ENCODE data around the gene IGF1R. TPM values are rescaled to one million over a fixed set of nuclear protein-coding genes. Genes with fewer than 3 reads are reported as not detected.

The IGF1R gene
- total RNA-seq, 1 experiment from 2014 or later = 20.2 TPM

DNA sequence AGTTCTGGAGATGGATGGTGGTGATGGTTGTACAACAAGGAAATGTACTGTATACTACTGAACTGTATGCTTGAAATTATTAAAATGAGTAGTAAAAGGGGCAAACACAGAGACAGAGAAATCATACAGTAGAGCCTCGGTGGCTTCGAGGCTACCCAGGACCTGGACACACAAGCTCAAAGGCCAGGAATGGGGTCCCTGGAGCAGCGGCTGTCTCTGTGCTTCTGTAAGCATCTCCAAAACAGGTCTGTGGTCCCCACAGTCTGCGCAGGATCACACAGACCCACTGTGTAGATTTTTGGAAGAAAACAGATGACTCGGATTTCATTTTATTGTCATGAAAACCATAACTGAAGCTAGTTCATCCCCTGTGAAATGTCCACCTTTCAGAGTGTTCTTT lies 319.6 kb downstream of the IGF1R start:
- in situ Hi-C loops (cut with HindIII; ENCODE audit: low pct_unique_long_range_greater_than_20kb, low sequenced_read_pairs) = no loop called here
- DNase-seq (ENCODE audit: low read depth, low spot score) = no peak

DNA sequence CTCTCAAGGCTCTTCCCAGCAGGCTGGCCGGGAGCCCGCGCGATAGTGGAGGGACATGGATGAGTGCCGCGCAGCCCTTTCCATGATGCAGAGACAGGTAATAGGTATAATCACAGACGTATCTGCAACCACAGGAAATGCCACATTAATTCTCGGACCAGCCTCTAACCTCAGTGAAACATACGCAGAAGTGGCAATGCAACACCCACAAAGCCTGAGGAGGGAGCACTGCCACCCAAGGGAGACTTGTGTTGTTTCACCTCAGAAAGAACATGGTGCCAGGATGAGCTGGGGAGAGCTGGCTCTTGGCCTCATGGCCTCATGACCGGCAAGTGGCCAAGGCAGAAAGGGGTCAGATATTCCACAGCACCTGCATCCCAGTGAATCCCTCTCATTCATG lies 320.2 kb downstream of the IGF1R start:
- peak; percentile 27 for DNase-seq (ENCODE audit: low read depth, low spot score)
- in situ Hi-C loops (cut with HindIII; ENCODE audit: low pct_unique_long_range_greater_than_20kb, low sequenced_read_pairs) = no loop called here

DNA sequence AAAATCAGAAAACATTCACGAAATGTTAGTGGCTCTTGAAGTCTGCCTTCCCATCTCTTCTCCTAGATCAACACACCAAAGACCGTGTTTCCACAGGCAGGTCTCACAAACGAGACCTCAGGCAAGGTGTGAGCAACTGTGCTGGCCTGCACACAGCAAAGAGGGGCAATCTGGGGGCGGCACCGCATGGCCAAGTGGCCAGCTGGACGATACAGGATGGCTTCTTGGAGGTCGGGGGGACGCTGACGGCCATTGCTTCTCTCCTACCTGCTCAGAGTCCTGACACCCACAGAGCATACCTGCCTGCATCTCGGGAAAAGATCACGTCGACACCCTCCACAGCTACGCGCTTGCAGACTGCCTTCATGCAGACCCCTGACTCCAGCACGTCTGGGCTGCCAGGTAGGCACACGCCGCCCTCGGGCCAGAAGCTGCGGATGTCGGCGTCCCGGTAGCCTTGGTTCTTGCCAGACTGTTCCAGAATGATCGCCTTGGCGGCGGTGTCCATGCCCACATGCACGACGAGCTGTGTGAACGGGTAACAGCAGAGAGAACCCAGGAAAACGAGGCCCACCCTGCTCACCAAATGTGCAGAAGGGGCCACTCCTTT lies 320.9 kb downstream of the IGF1R start:
- DNase-seq (ENCODE audit: low read depth, low spot score) = no peak
- in situ Hi-C loops (cut with HindIII; ENCODE audit: low pct_unique_long_range_greater_than_20kb, low sequenced_read_pairs) = no loop called here

DNA sequence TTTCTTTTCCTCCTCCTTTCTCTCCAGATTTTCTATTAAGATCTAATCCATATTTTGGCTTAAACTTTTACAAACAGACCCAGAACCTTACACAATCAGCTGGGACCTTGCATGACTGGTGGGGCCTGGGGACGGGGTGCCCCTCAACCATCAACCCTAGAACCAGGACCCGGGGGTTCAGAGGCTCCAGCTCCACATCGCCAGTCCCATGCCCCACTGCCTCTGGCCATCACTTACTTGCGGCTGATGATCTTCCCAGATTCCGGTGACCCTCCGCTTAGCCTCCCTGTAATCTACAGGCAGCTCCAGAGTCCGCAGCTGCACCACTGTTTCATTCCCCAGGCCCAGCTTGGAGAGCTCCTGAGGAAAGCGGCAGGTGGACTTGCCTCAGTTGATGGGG lies 322.5 kb downstream of the IGF1R start:
- in situ Hi-C loops (cut with HindIII; ENCODE audit: low pct_unique_long_range_greater_than_20kb, low sequenced_read_pairs) = no loop called here
- no peak for DNase-seq (ENCODE audit: low read depth, low spot score)

DNA sequence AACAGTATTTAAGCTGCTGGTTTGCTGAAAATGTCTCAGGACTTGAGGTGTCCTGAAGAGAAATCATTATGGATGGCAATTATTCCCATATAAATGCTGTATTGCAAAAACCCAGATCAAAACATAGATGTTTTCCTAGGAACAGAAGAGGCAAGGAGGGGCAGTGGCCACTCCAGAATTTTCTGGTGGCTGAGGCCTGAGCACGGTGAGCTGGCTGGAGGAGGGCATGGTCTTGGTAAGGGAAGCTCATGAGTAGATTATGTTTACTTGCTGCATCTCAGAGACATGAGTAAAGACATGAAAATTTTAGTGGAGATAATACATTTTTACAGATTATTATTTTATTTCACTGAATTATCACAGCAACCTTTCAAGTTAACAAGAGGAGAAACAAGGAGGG lies 328.2 kb downstream of the IGF1R start:
- DNase-seq (ENCODE audit: low read depth, low spot score) = no peak
- in situ Hi-C loops (cut with HindIII; ENCODE audit: low pct_unique_long_range_greater_than_20kb, low sequenced_read_pairs) = no loop called here

DNA sequence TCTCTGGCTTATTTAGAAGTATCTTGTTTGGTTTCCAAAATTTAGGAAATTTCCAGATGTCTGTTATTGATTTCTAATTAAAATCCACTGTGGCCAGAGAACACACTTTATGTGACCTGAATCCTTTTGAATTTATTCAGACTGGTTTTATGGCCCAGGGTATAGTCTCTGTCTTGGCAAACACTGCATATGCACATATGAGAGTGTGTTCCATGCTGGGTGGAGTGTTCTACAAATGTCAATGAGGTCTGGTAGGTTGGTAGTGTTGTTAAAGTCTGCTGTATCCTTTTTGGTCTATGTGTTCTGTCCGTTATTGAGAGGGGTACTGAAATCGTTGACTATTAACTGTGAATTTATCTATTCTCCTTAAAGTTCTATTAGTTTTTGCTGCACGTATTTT lies 329.1 kb downstream of the IGF1R start:
- in situ Hi-C loops (cut with HindIII; ENCODE audit: low pct_unique_long_range_greater_than_20kb, low sequenced_read_pairs) = no loop called here
- DNase-seq (ENCODE audit: low read depth, low spot score) = no peak

DNA sequence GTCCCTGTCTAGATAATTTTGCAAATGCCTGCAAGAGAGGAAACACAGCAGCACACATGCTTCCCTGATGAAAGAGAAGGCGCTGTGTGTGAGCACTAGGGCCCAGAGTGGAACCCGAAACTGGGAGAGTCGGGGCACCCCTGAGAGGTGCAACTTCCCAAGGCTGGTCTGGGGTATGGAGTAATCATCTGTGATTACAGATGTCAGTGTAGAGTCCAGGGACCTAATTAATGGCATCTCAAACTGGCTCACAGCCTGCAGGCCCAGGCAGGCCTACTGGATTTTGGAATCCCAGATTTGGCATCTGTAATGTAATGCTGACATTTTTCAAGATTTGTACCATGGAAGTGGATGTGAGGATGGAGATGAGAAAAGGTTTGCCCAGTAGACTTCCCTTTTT lies 329.8 kb downstream of the IGF1R start:
- in situ Hi-C loops (cut with HindIII; ENCODE audit: low pct_unique_long_range_greater_than_20kb, low sequenced_read_pairs) = no loop called here
- no peak for DNase-seq (ENCODE audit: low read depth, low spot score)

DNA sequence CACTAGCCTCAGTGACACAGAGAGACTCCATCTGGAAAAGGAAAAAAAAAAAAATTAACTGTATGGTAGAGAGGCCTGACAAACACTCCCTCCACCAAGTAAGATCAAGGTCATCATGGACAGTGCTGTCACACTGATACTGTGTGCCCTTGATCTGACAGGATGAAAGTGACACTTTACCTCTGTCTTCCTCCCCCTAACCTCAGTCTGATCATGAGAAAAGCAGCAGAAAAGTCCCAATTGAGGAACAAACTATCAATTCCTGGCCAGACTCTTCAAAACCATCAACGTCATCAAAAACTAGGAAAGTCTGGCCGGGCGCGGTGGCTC lies 332.5 kb downstream of the IGF1R start:
- no peak for DNase-seq (ENCODE audit: low read depth, low spot score)
- in situ Hi-C loops (cut with HindIII; ENCODE audit: low pct_unique_long_range_greater_than_20kb, low sequenced_read_pairs) = no loop called here

DNA sequence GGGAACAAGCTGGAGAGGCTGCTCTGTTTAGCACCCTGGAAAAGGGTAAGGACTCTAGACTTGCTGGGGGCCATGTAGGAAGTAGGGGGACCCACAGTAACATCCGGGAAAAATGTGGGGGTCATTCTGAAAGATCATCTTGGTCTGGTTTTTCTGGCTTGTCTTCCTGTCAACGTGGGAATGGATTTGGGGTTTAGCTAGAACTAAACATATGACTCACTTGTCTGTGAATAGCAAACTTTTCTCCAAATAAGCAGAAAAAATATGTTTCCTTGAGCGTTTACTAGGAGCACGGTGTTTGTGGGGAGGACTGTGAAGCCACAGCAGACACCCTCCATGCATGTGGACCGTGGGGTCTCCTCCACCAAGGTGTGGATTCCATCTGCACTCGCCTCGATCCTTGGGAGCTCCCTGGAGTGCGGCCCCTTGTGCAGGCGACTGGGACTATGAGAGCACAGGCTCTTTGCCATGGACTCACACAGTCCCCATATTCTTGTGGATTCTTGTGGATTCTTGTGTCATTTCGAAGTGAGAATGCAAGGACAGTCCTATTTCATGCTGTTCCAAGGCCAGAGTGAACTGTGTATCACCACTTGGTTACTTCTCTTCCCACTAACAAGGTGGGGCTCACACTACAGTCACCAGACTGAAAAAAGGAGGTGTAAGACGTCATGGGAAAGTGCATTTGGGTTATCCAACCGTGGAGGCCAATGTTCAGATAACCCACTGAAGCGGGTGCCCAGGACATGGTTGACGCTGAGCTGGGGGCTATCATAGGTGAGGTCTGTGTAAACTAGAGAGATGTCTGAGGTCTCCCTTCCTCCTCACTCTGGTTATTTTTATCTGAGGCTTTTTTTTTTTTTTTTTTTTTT lies 333.7 kb downstream of the IGF1R start:
- in situ Hi-C loops (cut with HindIII; ENCODE audit: low pct_unique_long_range_greater_than_20kb, low sequenced_read_pairs) = no loop called here
- no peak for DNase-seq (ENCODE audit: low read depth, low spot score)

DNA sequence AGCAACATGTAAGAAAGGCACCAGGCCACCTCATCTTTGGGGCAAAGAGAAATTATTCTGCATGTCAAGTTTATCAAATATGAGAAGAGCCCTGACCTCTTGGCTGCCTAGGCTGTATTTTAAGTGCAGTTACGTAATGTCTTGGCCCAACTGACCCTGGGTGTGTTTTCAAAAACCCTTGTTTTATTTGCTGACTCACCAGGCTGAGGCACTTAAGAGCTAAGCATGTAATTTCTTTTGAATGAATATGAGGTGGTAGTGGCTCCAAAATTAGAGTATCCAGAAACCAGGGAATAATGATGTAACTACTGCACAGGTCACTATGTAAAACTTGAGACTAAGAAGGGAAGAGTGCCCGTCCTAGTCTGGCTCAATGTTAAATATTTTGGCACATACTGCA lies 335.0 kb downstream of the IGF1R start:
- in situ Hi-C loops (cut with HindIII; ENCODE audit: low pct_unique_long_range_greater_than_20kb, low sequenced_read_pairs) = no loop called here

DNA sequence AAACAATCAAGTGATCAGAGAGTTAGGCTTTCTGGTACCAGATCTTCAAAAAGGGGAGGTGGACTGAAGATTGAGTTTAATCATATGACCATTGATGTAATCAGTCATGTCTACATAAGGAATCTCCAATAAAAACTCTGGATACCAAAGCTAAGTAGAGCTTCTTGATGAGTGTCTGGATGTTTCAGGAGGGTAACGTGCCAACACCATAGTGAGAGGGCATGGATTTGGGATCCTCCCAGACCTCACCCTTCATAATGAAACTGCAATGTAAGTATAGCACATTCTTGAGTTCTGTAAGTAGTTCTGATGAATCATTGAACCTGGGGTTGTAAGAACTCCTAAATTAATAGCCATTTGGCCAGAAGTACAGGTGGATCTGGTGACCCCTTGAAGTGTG lies 337.9 kb downstream of the IGF1R start:
- in situ Hi-C loops (cut with HindIII; ENCODE audit: low pct_unique_long_range_greater_than_20kb, low sequenced_read_pairs) = no loop called here

More for the DNA sequence above, 335.0 kb downstream of the IGF1R start:
- DNase-seq (ENCODE audit: low read depth, low spot score) = no peak

DNA sequence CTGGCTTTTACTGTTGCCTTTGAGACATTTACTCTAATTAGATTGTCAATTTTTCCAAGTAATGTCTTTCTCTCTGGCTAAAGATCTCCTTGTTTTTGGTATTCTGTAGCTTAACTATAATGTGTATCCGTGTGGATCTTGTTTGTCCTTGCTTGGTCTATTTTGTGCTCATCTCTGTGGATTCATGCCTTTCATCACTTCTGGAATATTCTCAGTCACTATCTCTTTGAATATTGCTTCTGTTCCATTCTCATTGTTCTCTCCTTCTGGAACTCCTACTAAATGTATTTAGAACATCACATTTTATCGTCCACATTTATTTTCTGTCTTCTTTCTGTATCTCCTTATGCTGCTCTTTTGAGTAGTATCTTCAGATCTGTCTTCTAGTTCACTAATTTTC lies 346.6 kb downstream of the IGF1R start:
- no peak for DNase-seq (ENCODE audit: low read depth, low spot score)
- in situ Hi-C loops (cut with HindIII; ENCODE audit: low pct_unique_long_range_greater_than_20kb, low sequenced_read_pairs) = no loop called here

More for the DNA sequence above, 337.9 kb downstream of the IGF1R start:
- no peak for DNase-seq (ENCODE audit: low read depth, low spot score)

DNA sequence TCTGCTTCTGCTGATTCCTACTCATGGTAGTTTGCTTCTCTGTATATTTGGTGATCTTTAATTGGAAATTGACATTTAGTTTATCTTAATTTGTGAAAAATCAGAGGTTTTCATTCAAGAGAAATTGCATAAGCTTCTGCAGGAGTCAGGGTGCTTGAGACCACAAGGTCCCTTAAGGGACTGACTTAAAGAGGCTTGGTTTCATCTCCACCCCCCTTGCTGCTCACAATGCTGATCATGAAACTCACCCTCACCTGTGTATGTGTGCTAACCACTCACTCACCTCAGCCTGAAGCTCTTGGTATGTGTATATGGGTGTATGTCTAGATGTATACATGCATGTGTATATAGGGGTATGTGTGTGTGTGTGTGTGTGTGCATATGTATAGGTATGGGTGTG lies 347.8 kb downstream of the IGF1R start:
- in situ Hi-C loops (cut with HindIII; ENCODE audit: low pct_unique_long_range_greater_than_20kb, low sequenced_read_pairs) = no loop called here
- DNase-seq (ENCODE audit: low read depth, low spot score) = no peak

DNA sequence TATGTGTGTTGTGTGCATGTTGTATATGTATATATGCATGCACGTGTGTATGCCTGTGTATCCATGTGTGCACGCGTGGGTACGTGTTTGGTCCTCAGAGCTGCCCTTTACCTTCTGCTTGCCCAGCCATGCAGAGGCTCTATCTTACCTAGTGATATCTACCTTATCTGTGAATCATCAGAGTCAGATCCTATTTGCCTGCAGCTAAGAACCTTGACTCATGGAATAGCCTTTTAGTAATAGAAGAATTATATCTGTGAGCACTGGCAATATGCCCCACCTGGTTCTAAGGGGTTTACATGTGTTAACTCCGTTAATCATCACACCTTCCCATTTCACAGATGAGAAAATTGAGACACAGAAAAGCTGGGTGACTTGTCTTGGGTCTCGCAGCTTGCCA lies 348.3 kb downstream of the IGF1R start:
- DNase-seq (ENCODE audit: low read depth, low spot score) = no peak
- in situ Hi-C loops (cut with HindIII; ENCODE audit: low pct_unique_long_range_greater_than_20kb, low sequenced_read_pairs) = no loop called here

DNA sequence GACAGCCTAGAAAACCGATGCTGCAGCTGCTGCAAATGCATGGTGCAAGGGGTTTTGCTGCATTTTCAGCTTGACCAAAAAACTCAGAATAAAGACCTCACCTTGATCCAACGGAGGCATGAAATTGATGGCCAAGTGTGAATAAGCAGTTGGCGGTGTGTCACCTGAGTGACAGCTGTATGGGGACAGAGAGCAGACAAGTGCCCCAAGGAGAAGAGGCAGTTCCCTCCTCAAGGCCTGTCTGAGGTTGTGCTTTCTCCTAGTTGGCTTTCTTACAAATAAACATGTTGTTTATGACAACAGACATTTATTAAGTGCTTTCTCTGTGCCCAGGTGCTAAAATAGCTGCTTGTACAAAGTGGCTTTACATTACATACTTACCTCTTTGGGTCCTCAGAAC lies 349.0 kb downstream of the IGF1R start:
- no peak for DNase-seq (ENCODE audit: low read depth, low spot score)
- in situ Hi-C loops (cut with HindIII; ENCODE audit: low pct_unique_long_range_greater_than_20kb, low sequenced_read_pairs) = no loop called here

DNA sequence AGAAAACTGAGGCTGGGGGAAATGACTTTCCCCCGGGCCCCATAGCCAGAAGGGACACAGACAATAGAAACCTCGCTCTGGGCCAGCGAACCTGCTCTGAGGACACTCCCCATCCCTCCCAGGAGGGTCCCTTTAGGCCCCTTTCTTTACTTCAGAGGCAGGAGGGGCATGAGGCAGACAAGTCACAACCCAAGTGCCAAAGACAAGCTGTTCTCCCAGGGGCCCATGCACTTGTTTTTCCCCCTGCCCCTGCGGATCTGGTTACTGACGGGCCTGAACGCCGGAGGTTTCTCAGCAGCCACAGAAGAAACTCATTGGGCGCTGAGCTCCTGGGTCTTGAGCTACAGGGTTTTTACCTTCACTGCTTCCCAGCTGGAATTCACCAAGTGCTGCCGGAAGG lies 349.4 kb downstream of the IGF1R start:
- in situ Hi-C loops (cut with HindIII; ENCODE audit: low pct_unique_long_range_greater_than_20kb, low sequenced_read_pairs) = no loop called here
- no peak for DNase-seq (ENCODE audit: low read depth, low spot score)

DNA sequence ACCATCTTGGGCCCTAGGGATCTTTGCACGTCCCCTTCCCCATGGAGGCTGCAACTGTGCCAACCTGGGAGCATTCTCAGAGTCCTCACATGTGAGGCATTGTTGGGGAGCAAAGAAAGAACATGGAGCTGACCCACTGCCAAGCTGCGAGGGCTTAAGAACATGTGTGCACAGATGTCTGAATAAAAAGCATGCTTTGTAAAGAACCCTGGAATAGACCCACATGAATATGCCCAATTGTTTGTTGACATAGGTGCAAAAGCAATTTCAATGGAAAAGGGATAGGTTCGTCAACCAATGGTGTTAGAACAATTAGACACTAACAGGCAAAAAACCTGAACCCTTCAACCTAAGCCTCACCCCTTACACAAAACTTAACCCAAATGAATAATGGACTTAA lies 349.9 kb downstream of the IGF1R start:
- DNase-seq (ENCODE audit: low read depth, low spot score) = no peak
- in situ Hi-C loops (cut with HindIII; ENCODE audit: low pct_unique_long_range_greater_than_20kb, low sequenced_read_pairs) = no loop called here

DNA sequence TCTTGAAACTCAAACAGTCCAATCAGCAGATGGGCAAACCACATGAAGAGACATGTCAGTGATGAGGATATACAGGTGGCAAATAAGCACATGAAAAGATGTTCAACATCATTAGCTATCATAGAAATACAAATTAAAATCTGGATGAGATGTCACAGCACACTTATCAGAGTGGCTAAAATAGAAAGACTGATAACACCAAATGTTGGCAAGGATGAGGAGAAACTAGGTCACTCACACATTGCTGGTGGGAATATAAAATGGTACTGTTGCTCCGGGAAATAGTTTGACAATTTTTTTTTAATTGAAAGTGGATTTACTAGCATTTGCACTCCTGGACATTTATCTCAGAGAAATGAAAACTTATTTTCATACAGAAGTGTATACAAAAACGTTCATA lies 350.9 kb downstream of the IGF1R start:
- in situ Hi-C loops (cut with HindIII; ENCODE audit: low pct_unique_long_range_greater_than_20kb, low sequenced_read_pairs) = no loop called here
- DNase-seq (ENCODE audit: low read depth, low spot score) = no peak

DNA sequence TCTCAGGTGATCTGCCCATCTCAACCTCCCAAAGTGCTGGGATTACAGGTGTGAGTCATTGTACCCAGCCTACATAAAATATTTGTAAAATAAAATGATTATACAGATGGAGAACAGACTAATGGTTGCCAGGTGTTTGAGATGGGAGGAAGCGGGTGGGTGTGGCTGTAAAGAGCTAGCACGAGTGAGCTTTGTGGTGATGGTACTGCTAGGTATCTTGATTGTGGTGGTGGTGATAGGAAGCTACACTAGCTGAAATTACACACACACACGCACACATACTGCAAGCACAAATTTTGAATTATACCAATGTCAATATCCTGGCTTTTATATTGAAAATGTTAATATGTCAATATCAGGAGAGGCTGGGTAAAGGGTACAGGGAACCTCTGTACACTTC lies 353.9 kb downstream of the IGF1R start:
- no peak for DNase-seq (ENCODE audit: low read depth, low spot score)
- in situ Hi-C loops (cut with HindIII; ENCODE audit: low pct_unique_long_range_greater_than_20kb, low sequenced_read_pairs) = no loop called here
